ENCODE results near the gene ASB6.
"Not testable (repeated sequence)": the region's sequence is repeated elsewhere in the genome, so short reads cannot be mapped to it uniquely, and the experiment has no call there.

The ASB6 gene

GRCh38 chr9:129596541-129597331 lies 45.2 kb downstream of the ASB6 start:
- no peak for TF ChIP-seq CTCF (IDR thresholded peaks at IDR 0.05)

GRCh38 chr9:129595903-129596540 lies 45.9 kb downstream of the ASB6 start:
- peaks cover 2% of the 10 kb centered on the region for H3K27me3 Mint-ChIP-seq (ENCODE audit: low read depth, poor library complexity)
- no peaks in the 10 kb centered on the region for H3K36me3 Mint-ChIP-seq (ENCODE audit: low read depth)
- H3K4me3 Mint-ChIP-seq: peak overlapping the region; percentile 81
- DNase-seq: no peak
- TF ChIP-seq CTCF (IDR thresholded peaks at IDR 0.05): no peak
- H3K9me3 Mint-ChIP-seq: no peaks in the 10 kb centered on the region
- peak overlapping the region; percentile 49 for H3K27ac Mint-ChIP-seq
- H3K4me1 Mint-ChIP-seq: peaks cover 83% of the 10 kb centered on the region

More at GRCh38 chr9:129596541-129597331, 45.2 kb downstream of the ASB6 start:
- Mint-ChIP-seq H3K9me3 (no peaks in the 10 kb centered on the region), H3K4me3 (peak overlapping the region; percentile 81), H3K36me3 (ENCODE audit: low read depth) (no peaks in the 10 kb centered on the region), H3K27me3 (ENCODE audit: low read depth, poor library complexity) (peaks cover 2% of the 10 kb centered on the region), H3K4me1 (peaks cover 77% of the 10 kb centered on the region), H3K27ac (peak overlapping the region; percentile 59)
- peak; percentile 73 for DNase-seq

- Mint-ChIP-seq H3K27ac (peak overlapping the region; percentile 4), H3K36me3 (ENCODE audit: low read depth) (no peaks in the 10 kb centered on the region), H3K4me1 (peaks cover 83% of the 10 kb centered on the region), H3K4me3 (no peak overlapping the region), H3K27me3 (ENCODE audit: low read depth, poor library complexity) (peaks cover 6% of the 10 kb centered on the region), H3K9me3 (no peaks in the 10 kb centered on the region)
- DNase-seq: no peak
- no peak for TF ChIP-seq CTCF (IDR thresholded peaks at IDR 0.05)
These were observed 46.6 kb downstream of the ASB6 start for GRCh38 chr9:129595311-129595741.

GRCh38 chr9:129594632-129595031 lies 47.3 kb downstream of the ASB6 start:
- H3K4me1 Mint-ChIP-seq: peaks cover 85% of the 10 kb centered on the region
- no peaks in the 10 kb centered on the region for H3K36me3 Mint-ChIP-seq (ENCODE audit: low read depth)
- DNase-seq: no peak
- H3K4me3 Mint-ChIP-seq: peak overlapping the region; percentile 17
- H3K27ac Mint-ChIP-seq: peak overlapping the region; percentile 30
- TF ChIP-seq CTCF (IDR thresholded peaks at IDR 0.05): no peak
- no peaks in the 10 kb centered on the region for H3K9me3 Mint-ChIP-seq
- H3K27me3 Mint-ChIP-seq (ENCODE audit: low read depth, poor library complexity): peaks cover 6% of the 10 kb centered on the region

GRCh38 chr9:129592790-129593189 lies 49.2 kb downstream of the ASB6 start:
- not testable (repeated sequence) for H3K4me3 Mint-ChIP-seq; H3K27me3 Mint-ChIP-seq (ENCODE audit: low read depth, poor library complexity); H3K27ac Mint-ChIP-seq; H3K9me3 Mint-ChIP-seq; H3K36me3 Mint-ChIP-seq (ENCODE audit: low read depth); DNase-seq
- H3K4me1 Mint-ChIP-seq: peaks cover 87% of the 10 kb centered on the region

- Mint-ChIP-seq H3K27me3 (ENCODE audit: low read depth, poor library complexity) (peaks cover 6% of the 10 kb centered on the region), H3K4me1 (peaks cover 95% of the 10 kb centered on the region), H3K9me3 (no peaks in the 10 kb centered on the region), H3K4me3 (no peak overlapping the region), H3K27ac (peak overlapping the region; percentile 64), H3K36me3 (ENCODE audit: low read depth) (no peaks in the 10 kb centered on the region)
- DNase-seq: no peak
- no peak for TF ChIP-seq CTCF (IDR thresholded peaks at IDR 0.05)
These were observed 50.0 kb downstream of the ASB6 start for GRCh38 chr9:129591916-129592315.

All from nephron progenitor cell (in vitro differentiated cells).